HG02884 (cell line): Measurements from ENCODE around the gene CWC15.
"Not testable (repeated sequence)": the region's sequence is repeated elsewhere in the genome, so short reads cannot be mapped to it uniquely, and the experiment has no call there.

Experiments used
- ATAC-seq: cut with Tn5 transposase; IDR thresholded peaks from one replicate; pipeline ENCODE4 v1.9.1; 2021; ENCODE audit warnings: mild to moderate bottlenecking, moderate library complexity; ENCODE audit not compliant: unreplicated experiment

CWC15 gene

DNA sequence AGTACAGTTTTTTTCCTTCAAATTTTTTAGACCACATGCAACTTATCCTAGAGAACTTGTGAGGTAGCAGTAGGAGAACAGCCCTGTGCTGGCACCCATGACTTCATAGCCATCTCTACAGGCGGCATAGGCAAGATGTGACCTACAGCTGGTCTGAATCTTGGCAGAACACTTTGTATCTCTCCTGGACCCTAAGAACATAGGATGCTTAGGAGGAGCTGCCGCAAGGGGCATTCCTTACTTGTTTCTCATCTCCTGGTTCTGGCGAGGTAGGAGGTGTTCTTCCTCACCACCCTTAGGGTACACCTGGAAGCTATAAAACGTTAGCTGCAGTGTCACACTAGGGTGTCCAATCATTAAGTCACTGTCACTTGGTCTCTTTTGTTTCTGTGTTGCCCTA is 16.4 kb downstream of the CWC15 start:
- ATAC-seq: no peak

DNA sequence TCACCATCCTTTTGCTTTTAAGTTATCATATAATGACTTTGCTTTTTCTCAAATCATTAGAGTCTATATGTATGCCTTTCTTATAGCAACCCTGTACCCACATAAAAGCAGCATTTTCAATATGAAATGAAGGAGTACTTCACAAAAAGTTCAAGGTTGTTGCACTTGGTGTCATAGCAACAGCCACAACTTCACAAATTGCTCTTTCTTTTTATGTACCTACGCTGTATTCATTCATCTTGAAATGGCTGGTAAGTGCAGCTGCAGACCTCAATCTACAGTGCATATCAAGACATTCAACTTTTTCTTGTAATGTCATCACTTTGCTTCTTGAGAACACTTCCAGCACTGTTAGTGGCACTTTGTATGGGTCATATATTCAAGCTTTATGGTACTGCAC is 18.6 kb downstream of the CWC15 start:
- ATAC-seq: no peak

DNA sequence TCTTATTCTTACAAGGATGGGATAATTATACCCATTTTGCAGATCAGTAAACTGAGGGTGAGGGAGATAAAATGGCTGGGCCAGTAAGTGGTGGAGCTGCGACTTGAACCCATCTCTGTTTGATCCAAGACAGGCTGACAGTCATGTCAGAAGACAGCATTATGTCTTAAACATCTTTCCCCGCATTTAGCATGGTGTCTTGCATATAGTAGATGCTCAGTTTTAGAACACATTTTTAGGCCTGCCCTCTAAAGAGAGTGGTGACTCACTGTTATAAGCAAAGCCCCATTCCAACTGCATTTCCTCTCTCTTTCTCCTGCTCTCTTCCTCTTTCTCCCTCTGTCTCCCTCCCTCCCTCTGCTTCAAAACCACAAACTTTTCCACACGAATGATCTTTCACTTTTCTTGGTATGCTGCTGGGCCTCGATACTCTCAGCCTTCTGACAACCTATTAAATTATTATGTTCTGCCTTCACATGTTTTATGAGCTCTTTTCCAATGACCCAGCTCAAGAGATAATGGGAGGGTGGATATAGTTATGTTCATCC is 25.2 kb downstream of the CWC15 start:
- no peak for ATAC-seq

DNA sequence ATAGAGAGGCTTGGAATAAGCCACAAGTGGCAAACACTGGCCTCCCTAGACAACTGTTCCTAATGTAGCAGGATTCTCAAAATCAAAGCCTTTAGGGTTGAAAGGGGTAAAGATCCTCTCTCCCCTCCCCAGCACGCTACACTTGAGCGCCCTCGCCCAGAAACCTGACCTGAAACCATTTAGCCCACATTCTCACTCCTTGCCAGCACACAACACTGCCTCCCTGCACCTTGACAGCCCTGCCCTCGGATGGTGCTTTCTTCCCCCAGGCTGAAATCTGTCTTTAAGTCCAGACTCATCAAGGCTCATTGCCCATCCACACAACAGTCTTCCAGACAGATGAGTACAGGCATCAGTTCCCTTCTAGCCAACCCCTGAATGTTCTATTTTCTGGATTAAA is 26.5 kb downstream of the CWC15 start:
- no peak for ATAC-seq

DNA sequence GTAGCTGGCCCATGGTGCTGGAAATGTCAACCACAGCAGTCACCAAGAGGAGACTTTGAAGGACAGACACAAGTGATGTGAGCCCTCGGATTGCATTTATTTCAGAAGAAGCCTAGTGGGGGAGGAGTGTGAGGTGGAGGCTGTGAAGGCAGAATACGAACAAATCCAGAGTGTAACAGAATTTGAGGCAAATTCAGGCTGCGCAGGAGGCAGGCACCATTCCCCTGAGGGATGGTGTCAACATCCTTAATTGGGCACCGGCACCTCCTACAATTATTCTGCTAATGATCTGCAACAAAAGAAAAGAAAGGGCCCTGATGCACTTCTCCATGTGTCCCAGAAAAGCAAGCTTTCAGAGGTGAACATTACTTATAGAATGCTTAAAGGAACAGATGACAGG is 32.2 kb downstream of the CWC15 start:
- ATAC-seq: no peak

DNA sequence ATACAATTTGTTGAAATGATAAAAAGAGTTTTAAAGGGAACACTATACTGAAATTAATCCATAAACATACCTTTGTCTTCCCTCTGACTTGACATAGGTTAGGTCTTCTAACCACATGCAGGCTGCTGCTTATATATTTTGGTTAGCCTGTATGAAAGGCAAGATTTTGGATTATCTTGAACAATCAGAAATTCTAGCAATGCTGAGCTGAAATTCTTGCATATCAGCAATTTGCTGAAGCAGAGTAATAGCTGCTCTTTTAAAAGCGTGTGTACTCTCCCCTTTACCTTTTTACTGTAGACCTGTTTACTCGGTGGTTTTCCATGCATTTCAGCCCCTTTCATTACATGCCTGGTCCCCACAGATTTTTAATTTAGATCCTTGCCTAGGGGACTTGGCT is 34.0 kb downstream of the CWC15 start:
- no peak for ATAC-seq

DNA sequence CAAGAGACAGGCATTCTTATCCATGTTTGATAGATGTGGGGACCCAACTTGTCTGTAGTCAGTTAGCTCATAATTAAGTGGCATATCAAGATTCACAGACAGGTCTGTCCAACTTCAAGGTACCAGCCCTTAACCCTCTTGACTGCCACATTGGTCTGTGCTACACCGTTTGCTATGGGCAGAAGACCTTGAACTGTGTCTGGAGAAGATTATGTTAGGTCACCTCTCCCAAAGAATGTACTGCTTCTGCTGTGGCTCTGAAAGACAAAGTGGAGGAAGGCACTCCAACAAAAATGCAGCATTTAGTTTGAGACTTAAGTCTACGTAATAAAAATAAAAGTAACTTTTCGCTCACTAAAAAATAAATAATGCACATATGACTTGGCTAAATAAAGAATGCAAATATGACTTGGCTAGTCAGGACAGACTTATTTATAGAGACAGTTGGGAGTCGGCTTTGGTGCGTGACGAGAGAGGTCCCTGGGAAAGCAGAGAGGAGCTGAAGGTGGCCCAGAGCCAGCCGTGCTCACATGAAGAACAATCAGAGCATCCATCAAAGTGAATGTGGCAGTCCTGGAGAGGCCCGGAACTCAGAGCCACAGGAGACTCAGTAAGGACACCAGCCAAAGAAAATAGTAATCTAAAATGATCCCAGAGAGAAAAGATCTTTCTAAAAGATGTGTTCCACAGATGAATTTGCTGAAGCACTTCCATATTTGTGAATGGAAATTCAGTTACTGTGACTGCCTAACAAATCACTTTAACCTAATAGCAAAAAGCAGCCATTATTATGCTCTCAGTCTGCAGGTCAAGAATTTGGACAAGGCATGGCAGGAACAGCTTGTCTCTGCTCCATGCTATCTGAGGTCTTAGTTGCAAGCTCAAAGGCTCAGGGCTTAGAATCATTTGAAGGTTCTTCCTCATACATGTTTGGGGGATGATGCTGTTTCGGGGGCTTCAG is 35.0 kb downstream of the CWC15 start:
- no peak for ATAC-seq

DNA sequence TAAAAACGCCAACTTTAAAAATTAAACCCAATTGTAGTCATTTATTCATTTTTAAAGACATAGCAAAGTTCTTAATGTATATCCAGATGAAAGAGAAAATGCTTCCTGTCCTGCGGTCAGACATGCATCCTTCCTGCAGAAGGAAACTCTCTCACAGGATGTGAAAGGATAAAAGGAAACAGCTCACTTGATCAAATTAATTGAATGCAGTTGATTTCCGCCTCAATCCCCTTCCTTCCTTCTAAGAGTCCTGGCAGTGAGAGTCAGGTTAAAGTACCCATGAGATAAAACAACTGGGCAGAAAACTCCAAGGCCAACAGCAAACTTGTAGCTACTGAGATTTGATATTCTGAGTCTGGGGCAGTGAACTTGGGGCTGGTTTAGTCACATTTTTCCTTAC is 38.5 kb downstream of the CWC15 start:
- ATAC-seq: no peak

DNA sequence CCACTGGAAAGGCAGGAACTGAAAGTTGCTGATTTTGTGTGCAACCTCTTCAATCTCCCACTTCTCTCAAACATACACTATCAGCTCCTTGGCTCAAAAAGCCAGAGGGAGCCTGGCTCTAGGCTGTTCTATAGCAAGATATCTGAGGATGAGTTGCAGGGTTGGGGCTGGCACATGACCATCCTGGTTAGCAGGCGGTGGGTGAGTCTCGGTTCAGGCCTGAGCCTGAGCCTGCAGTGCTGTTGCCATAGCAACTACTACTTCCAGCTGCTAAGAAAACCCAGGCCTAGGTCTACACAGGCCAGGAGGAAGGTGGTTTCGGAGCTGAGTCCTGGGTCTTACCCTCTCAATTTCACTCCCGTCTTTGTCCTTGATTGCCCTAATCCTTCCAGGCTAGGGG is 39.0 kb downstream of the CWC15 start:
- ATAC-seq: no peak

DNA sequence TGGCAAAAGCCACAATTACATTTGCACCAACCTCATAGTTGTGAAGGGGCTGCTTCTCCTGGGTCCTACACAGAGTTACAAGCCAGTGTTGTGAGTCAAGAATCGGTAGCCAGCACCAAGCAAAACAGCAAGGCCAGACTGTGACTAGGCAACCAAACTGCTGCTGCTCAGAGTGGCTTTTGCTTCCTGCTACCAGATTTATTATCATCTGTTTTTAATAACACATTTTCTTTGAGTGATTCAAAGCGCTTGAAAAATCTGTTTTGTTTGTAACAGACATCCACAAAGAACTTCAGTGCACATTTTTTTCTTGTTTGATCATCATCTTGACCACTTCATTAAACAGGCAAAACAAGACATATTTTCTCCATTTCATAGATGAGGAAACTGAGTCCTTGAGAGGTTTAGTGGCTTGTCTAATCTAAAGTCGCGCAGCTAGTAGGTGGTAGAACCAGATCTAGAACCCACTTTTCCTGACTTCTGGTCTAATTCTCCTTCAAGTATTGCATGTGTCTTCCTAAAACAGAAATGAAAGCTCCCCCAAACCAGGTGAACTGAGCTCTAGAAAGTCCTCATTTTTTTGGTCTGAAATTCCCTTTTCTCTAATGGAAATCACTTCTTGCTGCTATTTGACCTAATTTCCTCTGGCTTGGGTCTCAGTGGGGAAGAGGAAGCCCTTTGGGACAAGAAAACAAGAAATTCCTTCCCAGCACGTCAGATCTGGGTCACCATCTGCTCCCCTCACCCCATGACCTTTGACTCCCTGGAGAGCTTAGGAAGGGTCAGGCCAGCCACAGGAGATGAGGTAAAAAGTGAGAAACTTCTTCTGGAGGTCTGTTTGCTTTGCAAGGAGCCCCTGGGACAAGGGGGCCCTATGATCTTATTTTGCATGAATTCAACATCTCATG is 39.9 kb downstream of the CWC15 start:
- no peak for ATAC-seq

DNA sequence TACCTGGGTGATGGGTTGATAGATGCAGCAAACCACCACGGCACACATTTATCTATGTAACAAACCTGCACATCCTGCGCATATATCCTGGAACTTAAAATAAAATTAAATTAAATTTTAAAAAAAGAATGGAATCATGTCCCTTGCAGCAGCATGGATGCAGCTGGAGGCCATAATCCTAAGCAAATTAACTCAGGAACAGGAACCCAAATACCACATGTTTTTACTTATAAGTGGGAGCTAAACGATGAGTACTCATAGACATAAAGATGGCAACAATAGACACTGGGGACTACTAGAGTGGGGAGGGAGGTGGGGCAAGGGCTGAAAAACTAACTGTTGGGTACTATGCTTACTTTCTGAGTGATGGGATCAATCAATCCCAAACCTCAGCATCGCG is 40.9 kb downstream of the CWC15 start:
- ATAC-seq: no peak

DNA sequence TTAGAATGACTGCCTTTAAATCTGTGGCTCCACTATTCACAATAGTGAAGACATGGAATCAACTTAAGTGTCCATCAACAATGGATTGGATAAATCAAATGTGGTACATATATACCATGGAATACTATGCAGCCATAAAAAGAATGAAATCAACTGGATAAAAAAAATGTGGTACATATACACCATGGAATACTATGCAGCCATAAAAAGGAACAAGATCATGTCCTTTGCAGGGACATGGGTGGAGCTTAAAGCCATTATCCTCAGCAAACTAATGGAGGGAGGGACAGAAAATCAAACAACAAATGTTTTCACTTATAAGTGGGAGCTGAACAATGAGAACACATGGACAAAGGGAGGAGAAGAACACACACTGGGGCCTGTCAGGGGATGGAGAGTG is 41.3 kb downstream of the CWC15 start:
- ATAC-seq: not testable (repeated sequence)

DNA sequence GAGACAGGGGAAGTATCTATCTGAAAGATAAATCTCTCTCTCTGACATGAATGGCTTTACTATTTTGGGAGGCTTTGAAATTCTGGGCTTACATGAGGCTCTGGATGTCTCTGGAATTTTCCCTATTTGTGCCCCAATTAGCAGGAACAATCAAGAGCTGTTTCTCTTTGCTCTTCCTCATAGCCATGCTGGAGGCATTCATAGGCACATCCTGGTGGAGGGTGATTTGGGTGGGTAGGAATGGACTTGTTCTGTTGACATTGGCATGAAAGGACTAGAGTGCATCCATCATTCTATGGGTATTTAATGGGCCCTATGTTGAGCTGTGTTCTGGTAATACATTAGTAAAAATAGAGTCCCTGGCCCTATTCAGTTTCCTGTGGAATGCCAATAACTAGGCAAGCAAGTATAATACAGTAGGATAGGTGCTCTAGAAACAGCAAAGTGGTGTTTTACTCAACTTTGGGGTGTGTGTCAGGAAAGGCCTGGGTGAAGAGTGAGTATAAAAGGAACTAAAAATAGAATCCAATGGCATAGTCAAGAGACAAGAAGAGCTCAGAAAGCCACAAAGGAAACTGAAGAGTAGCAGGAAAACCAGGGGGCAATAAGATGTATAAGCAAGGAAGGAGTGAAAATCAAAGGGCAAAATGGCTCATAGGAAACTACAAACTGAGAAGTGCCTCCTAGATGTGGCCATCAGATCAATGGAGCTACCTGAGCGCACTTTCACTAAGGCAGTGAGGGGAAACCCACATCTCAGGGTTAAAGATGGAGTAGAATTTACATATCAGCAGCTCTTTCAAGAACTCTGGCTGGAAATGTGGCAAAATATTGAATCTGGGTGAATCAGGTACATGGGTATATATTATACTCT is 45.0 kb downstream of the CWC15 start:
- no peak for ATAC-seq

DNA sequence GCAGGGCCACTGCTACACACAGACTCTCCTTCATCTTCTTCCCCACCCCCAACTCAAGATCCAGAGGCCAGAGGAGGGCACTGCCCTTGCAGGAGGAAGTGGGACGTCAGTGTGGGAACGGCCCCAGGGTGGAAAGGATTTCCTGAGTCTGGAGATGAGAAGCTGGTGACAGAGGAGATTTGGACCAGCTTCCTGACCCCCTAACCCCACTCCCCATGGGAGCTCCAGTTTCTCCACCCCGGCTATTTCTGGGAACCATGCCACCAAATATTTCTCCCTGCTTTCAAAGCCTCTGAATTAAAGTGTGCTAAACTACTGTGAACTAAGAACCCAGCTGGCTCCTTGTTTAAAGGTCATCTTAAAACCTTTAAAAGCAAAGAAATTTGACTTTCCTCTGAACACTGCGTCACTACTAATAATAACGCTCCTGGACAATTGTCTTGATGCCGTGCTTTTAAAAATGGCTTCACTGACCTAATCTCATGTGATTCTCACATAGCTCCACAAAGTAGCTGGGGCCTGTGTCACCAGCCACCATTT is 46.6 kb downstream of the CWC15 start:
- ATAC-seq: no peak

DNA sequence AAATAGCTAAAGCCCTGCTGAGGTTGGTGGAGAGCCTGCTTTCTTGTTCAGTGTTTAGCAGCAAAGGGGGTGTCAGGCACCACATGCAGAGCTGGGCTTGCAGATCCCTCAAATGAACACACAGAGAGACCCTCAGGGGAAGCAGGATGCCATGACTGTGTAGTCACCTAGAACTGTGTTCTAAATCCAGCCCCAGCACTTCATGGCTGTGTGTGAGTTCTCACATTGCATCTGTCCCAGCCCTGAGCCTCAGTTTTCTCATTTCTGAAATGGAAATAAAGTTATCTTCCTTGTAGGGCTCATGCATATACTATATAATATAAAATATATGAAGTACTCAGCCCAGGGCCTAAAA is 47.1 kb downstream of the CWC15 start:
- ATAC-seq: no peak

DNA sequence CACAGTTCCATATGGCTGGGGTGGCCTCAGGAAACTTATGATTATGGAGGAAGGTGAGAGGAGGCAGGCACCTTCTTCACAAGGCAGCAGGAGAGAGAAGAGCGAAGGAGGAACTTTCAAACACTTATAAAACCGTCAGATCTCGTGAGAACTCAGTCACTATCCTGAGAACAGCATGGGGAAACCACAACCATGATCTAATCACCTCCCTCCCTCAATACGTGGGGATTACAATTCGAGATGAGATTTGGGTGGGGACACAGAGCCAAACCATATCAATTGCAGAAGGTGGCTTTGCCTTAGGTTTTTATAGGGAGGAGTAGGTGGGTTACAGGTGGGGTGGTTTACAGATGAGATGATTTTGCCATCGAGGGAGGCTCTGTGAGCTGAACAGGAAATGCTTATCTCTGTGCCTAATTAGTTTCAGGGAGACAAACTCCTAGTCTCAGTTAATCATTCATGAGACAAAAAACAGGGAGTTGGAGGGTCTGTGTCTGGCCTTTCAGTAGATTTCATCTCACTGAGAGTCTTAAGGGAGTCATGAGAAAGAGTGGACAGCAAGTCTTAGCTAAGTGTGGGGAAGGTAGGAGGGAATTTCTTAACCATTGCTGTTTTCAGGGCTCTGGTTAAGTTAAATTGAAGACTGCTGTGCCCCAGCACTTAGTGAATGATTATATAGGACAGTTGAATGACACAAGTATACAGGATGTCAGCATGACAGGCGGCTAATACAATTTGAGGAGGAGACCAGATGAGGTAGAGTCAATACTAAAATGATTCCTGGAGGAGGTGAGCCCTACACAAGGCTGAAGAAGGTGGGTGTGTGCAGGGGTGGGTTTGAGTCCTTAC is 47.7 kb downstream of the CWC15 start:
- no peak for ATAC-seq

DNA sequence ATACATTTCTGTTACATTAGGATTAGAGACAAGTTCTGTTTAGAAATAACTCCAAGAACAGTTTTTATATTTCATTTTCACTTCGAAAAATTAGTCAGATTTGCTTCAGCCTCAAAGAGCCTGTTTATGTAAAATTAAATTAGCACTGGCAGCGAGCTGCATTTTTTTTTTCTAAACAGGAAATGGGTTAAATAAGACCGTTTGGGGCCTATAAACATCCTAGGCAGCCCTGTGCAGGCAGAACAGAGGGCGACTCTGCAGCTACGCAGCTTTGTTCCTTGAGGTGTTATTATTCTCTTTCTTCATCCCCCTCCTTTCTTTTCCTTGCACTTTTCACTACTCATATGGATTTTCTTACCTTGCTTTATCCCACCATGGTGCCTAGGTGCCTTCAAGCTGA is 48.7 kb downstream of the CWC15 start:
- no peak for ATAC-seq

DNA sequence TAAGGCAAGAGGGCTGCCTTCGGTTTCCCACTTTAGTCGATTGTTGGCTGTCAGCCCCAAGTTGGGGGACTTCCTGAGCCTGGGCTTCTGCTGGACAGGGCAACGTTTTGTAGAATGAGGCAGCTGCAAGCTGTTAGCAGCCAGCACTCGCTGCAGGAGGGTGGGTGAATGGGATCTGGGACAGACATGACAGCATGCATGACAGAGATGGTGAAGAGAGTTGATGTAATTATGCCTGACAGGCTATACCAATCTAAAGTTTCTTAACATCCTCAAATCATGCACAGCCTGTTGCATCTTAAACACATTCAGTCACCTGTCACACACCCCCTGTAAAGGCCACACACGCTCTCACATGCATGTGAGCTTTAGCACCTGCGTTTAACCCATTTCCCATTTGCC is 49.2 kb downstream of the CWC15 start:
- no peak for ATAC-seq

DNA sequence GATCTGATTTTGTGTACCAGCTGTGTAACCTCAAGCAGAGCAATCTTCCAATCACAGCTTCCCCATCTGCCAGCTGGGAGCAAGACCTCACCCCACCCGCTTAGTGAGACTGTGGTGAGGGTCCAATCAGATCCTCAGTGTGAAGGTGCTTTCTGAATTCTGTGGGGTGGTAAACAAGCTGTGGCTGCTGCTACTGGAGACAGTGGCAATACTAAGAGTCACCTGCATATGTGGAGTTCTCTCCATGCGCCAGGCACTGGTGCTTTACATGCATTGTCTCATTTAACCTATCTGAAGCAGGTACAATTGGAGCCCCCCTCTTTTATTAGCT is 50.4 kb downstream of the CWC15 start:
- no peak for ATAC-seq
